ENCODE data around the gene STON2.
A peak's percentile ranks its signal among the peaks of the same experiment; 100 is the strongest.

The STON2 gene

GRCh38 chr14:81402123-81402495 lies 2.0 kb upstream of the STON2 start:
- no peak overlapping the region for H3K4me3 Mint-ChIP-seq
- peaks cover 34% of the 10 kb centered on the region for H3K27me3 Mint-ChIP-seq
- H3K36me3 Mint-ChIP-seq (ENCODE audit: low read depth), result no peaks in the 10 kb centered on the region
- peaks cover 24% of the 10 kb centered on the region for H3K4me1 Mint-ChIP-seq (ENCODE audit: low read depth)
- no peaks in the 10 kb centered on the region for H3K9me3 Mint-ChIP-seq
- H3K27ac Mint-ChIP-seq, result no peak overlapping the region

DNA sequence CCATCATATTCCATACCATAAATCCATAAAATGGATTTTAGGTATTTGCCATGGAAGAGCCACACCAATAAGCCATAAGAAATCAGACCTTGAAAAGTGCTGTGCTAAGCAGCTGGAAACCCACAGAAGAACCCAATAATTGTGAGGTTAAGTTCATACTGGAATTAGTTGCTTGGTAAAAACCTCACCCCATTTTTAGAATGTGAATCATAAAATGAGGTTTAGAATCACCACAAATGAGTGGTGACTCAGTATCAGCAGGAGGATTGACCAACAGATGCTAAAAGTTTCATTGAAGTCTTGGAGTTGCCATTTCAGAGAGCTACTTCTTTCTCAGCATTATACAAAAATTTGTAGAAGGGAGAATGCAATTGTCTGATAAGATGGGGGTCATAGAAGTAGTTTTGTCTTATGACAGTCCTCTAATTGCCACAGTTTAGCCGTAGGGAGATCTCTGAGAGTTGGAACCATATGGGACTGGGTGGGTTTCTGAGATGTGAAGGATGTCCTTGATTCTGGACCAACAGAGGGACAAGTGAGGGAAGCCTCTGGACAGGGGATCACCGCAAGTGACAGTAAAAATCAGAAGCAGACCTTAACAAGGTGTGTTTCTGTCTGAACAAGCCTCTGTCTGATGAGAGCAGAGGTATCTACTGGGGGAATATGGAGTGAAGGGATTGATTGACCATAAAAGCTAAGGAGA lies 1.4 kb upstream of the STON2 start:
- Mint-ChIP-seq H3K9me3 (no peaks in the 10 kb centered on the region), H3K27ac (peak overlapping the region; percentile 80), H3K4me1 (ENCODE audit: low read depth) (peaks cover 24% of the 10 kb centered on the region), H3K27me3 (peaks cover 34% of the 10 kb centered on the region), H3K36me3 (ENCODE audit: low read depth) (no peaks in the 10 kb centered on the region), H3K4me3 (peak overlapping the region; percentile 19)

- Mint-ChIP-seq H3K27me3 (peaks cover 34% of the 10 kb centered on the region), H3K27ac (peak overlapping the region; percentile 80), H3K4me3 (peak overlapping the region; percentile 19), H3K4me1 (ENCODE audit: low read depth) (peaks cover 24% of the 10 kb centered on the region), H3K9me3 (no peaks in the 10 kb centered on the region), H3K36me3 (ENCODE audit: low read depth) (no peaks in the 10 kb centered on the region)
Measured at GRCh38 chr14:81400852-81401251, 728 bp upstream of the STON2 start.

DNA sequence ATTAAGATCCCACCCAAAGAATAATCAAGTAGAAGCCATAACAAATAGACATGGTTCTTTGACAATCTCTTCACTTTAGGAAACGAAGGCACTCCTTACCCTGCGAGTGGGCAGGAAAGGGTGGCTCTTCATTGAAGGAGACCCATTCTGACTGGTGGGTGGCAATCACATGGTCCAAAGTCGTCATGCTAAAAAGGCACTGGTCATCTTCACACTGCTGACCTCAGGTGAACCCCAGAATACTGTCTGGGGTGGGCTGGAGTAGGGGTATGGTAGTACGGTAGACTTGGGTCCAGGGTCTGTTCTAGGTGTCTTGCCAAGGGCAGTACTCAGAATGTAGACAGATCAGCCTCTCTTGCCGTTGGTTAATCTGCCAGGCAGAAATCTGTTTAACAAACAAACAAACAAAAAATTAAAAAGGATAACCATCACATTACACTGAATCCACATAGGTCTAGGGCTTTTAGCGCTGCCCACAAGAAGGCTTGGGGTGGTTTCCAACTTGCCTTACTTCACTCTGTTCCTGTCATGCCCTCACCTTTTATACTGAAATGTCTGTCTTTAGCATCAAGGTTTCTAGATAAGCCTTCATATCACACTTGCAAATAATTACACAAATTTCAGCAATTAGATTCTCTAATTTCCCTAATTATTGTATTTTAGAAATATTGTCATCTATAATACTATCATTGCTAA lies 1.8 kb downstream of the STON2 start:
- H3K36me3 Mint-ChIP-seq (ENCODE audit: low read depth), result no peaks in the 10 kb centered on the region
- no peak overlapping the region for H3K4me3 Mint-ChIP-seq
- H3K27me3 Mint-ChIP-seq, result peaks cover 16% of the 10 kb centered on the region
- H3K27ac Mint-ChIP-seq, result no peak overlapping the region
- H3K4me1 Mint-ChIP-seq (ENCODE audit: low read depth), result peaks cover 24% of the 10 kb centered on the region
- H3K9me3 Mint-ChIP-seq, result no peaks in the 10 kb centered on the region

DNA sequence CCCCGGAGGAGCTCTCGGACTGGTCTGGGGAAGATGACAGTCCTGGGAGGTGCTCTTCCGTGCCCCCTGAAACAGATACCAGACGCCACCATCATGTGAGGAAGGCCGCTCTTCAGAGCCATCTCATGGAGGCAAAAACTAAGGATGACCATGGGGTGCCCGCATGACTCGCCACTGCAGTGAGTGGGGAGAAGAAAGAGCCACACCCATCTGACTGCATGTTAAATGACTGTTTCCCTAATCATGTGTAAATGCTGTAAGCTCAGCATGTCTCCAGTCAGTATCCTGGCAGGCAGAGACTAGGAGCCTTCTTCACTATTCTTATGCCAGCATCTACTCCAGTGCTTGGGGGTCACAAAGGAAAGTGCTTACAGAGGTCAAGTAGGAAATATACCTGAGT lies 4.0 kb downstream of the STON2 start:
- no peak overlapping the region for H3K27ac Mint-ChIP-seq
- H3K9me3 Mint-ChIP-seq, result no peaks in the 10 kb centered on the region
- no peak overlapping the region for H3K4me3 Mint-ChIP-seq
- no peaks in the 10 kb centered on the region for H3K36me3 Mint-ChIP-seq (ENCODE audit: low read depth)
- H3K4me1 Mint-ChIP-seq (ENCODE audit: low read depth), result peaks cover 13% of the 10 kb centered on the region
- H3K27me3 Mint-ChIP-seq, result peaks cover 14% of the 10 kb centered on the region

- no peaks in the 10 kb centered on the region for H3K36me3 Mint-ChIP-seq (ENCODE audit: low read depth)
- H3K4me1 Mint-ChIP-seq (ENCODE audit: low read depth), result peaks cover 2% of the 10 kb centered on the region
- no peaks in the 10 kb centered on the region for H3K9me3 Mint-ChIP-seq
- no peak overlapping the region for H3K4me3 Mint-ChIP-seq
- peaks cover 8% of the 10 kb centered on the region for H3K27me3 Mint-ChIP-seq
- H3K27ac Mint-ChIP-seq, result no peak overlapping the region
Measured at GRCh38 chr14:81394739-81395138, 5.4 kb downstream of the STON2 start.

GRCh38 chr14:81392976-81393643 lies 7.0 kb downstream of the STON2 start:
- H3K4me3 Mint-ChIP-seq, result no peak overlapping the region
- peaks cover 5% of the 10 kb centered on the region for H3K27me3 Mint-ChIP-seq
- H3K27ac Mint-ChIP-seq, result no peak overlapping the region
- H3K9me3 Mint-ChIP-seq, result no peaks in the 10 kb centered on the region
- no peaks in the 10 kb centered on the region for H3K36me3 Mint-ChIP-seq (ENCODE audit: low read depth)
- H3K4me1 Mint-ChIP-seq (ENCODE audit: low read depth), result no peaks in the 10 kb centered on the region

DNA sequence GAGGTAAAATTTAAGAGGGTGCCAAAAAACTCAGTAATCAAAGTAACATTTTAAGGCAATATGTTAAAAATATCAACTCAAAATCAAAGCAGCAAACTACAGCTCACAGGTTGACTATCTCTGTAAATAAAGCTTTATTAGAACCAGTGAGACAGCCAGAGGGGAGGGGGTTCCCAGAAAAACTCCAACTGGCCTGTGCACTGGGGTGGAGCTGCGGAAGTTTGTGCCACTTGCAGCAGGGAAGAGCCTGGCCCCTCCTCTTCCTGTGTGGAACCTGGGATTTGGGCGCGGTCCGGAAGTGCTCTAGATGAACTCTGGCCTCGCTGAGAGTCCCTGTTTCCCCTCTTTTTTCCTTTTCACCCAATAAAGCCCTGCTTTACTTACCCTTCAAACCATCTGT lies 8.1 kb downstream of the STON2 start:
- no peak overlapping the region for H3K27ac Mint-ChIP-seq
- H3K27me3 Mint-ChIP-seq, result peaks cover 5% of the 10 kb centered on the region
- H3K36me3 Mint-ChIP-seq (ENCODE audit: low read depth), result no peaks in the 10 kb centered on the region
- H3K9me3 Mint-ChIP-seq, result no peaks in the 10 kb centered on the region
- H3K4me1 Mint-ChIP-seq (ENCODE audit: low read depth), result no peaks in the 10 kb centered on the region
- H3K4me3 Mint-ChIP-seq, result no peak overlapping the region

DNA sequence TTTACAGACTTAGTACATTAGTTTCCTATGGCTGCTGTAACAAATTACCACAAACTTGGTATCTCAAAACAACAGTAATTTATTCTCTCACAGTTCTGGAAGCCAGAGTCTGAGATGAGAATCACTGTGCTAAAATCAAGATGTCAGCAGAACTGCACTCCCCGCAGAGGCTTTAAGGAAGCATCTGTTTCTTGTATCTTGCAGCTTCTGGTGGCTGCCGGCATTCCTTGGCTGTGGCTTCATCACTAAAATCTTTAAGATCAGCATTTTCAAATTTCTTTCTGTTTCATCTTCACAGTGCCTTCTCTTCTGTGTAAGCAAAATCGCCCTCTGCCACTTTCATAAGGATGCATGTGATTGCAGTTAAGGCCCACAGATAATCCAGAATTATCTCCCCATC lies 9.4 kb downstream of the STON2 start:
- Mint-ChIP-seq H3K27ac (no peak overlapping the region), H3K36me3 (ENCODE audit: low read depth) (no peaks in the 10 kb centered on the region), H3K4me3 (no peak overlapping the region), H3K9me3 (no peaks in the 10 kb centered on the region), H3K27me3 (peaks cover 5% of the 10 kb centered on the region), H3K4me1 (ENCODE audit: low read depth) (no peaks in the 10 kb centered on the region)

DNA sequence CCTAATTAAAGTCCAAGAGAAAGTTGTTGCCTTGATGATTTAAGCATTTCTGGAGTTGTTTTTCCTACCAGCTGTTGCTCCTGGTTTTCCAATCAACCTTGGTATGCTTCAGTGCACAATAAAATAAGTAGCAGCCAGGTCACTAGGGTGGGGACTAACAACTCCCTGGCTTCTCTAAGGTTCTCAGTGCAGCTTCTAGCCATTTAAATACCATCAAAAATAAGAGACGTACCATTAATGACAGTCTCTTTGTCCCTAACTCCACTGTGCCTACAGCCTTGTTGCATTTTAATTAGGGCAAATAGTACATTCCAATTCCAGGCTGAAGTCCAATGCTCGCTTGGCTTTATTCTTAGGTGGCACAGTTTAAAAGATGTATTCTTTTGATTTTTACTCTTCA lies 11.8 kb downstream of the STON2 start:
- H3K9me3 Mint-ChIP-seq, result no peaks in the 10 kb centered on the region
- H3K4me1 Mint-ChIP-seq (ENCODE audit: low read depth), result no peaks in the 10 kb centered on the region
- no peak overlapping the region for H3K4me3 Mint-ChIP-seq
- H3K36me3 Mint-ChIP-seq (ENCODE audit: low read depth), result no peaks in the 10 kb centered on the region
- no peak overlapping the region for H3K27ac Mint-ChIP-seq
- H3K27me3 Mint-ChIP-seq, result peaks cover 5% of the 10 kb centered on the region

GRCh38 chr14:81386290-81386745 lies 13.8 kb downstream of the STON2 start:
- H3K4me1 Mint-ChIP-seq (ENCODE audit: low read depth), result no peaks in the 10 kb centered on the region
- H3K36me3 Mint-ChIP-seq (ENCODE audit: low read depth), result no peaks in the 10 kb centered on the region
- H3K27me3 Mint-ChIP-seq, result no peaks in the 10 kb centered on the region
- no peaks in the 10 kb centered on the region for H3K9me3 Mint-ChIP-seq
- no peak overlapping the region for H3K4me3 Mint-ChIP-seq
- H3K27ac Mint-ChIP-seq, result no peak overlapping the region

- Mint-ChIP-seq H3K4me3 (no peak overlapping the region), H3K9me3 (no peaks in the 10 kb centered on the region), H3K27ac (no peak overlapping the region), H3K36me3 (ENCODE audit: low read depth) (no peaks in the 10 kb centered on the region), H3K4me1 (ENCODE audit: low read depth) (no peaks in the 10 kb centered on the region), H3K27me3 (no peaks in the 10 kb centered on the region)
Measured at GRCh38 chr14:81385886-81386285, 14.2 kb downstream of the STON2 start.

GRCh38 chr14:81385419-81385818 lies 14.7 kb downstream of the STON2 start:
- Mint-ChIP-seq H3K4me3 (no peak overlapping the region), H3K36me3 (ENCODE audit: low read depth) (no peaks in the 10 kb centered on the region), H3K27ac (no peak overlapping the region), H3K9me3 (no peaks in the 10 kb centered on the region), H3K4me1 (ENCODE audit: low read depth) (no peaks in the 10 kb centered on the region), H3K27me3 (no peaks in the 10 kb centered on the region)

DNA sequence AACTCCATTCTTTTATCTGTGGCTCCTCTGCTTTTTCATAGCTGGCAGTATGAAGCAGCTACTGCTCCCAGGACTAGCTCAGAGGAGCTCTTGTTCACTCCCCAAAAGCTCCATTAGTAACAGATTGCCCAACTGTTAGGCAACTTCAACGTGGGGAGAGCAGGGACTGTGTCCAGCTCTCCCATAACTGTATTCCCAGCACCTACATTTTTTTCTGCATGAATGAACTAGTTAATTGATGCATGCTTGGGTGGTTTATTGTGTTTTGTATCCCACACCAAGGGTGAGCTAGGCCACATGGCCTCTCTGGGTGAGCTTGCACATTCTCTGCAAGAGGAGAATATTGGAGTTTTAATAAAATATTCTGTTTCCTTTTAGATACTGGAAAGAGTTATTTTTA lies 15.2 kb downstream of the STON2 start:
- Mint-ChIP-seq H3K27ac (no peak overlapping the region), H3K4me3 (no peak overlapping the region), H3K4me1 (ENCODE audit: low read depth) (no peaks in the 10 kb centered on the region), H3K36me3 (ENCODE audit: low read depth) (no peaks in the 10 kb centered on the region), H3K9me3 (no peaks in the 10 kb centered on the region), H3K27me3 (no peaks in the 10 kb centered on the region)

DNA sequence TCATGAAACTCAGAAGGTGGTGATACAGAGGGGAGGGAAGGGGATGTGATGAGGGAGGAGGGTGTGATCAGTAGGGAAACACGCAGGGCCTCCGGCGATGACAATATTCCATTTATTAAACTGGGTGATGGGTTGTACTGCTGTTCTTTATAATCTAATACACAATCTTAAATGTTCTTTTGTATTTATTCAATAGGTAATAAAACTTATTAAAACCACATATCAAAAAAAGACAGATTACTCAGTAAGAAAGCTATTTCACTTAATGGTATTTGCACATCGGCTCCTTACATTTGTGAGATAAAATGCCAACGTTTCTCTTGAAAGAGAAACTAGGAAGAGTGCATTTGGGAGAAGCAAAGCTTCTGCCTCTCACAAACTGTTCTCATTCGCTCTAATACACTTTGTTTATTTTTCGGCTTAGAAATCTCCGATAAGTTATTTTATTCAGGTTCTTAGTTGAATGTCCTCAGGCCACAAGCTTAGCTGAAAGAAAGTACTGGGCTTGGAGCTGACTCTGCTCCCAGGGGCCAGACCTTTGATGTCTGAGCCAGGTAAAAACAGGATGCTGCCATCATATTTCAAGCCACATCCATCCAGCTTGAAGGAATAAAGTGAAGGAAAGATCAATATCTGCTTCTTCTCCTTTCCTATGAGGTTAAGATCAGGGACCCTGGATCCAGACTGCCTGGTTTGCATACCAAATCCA lies 17.5 kb downstream of the STON2 start:
- Mint-ChIP-seq H3K36me3 (ENCODE audit: low read depth) (no peaks in the 10 kb centered on the region), H3K27ac (no peak overlapping the region), H3K9me3 (no peaks in the 10 kb centered on the region), H3K4me3 (no peak overlapping the region), H3K4me1 (ENCODE audit: low read depth) (no peaks in the 10 kb centered on the region), H3K27me3 (no peaks in the 10 kb centered on the region)

Measured in stimulated activated naive CD8-positive, alpha-beta T cell treated with anti-CD3 and anti-CD28 coated beads, Interleukin-15, Interleukin-2, amounts not matched to agents 100 ng/mL and 50 ng/mL, for 24 hours (primary cell).